HL-60 (cell line): ENCODE measurements around the gene SYNGR4.

Experiments used
- DNase-seq, 2 experiments: peaks; one replicate each; pipeline ENCODE4 v3.0.0-alpha.2; 2010 to 2020; ENCODE audit warnings: low read depth in 1 of 2, low spot score in 1 of 2
- H3K27ac ChIP-seq: fragments of 250-450 bp; sonication (Bioruptor Pico); replicated peaks from 2 replicates; pipeline ENCODE4 v1.5.1; 2020; ENCODE audit warnings: mild to moderate bottlenecking, moderate library complexity
- H3K27me3 ChIP-seq: fragments of 250-450 bp; sonication (Bioruptor Pico); 2 replicates; pipeline ENCODE4 v1.5.1; 2021; ENCODE audit warnings: mild to moderate bottlenecking, moderate library complexity; ENCODE audit not compliant: insufficient read depth, poor library complexity, severe bottlenecking
- H3K4me3 ChIP-seq: replicated peaks from 2 replicates; pipeline ENCODE4 v1.5.1; 2011; ENCODE audit warnings: mild to moderate bottlenecking, control low read depth, low read length; ENCODE audit not compliant: insufficient read depth
- GABPA ChIP-seq: IDR thresholded peaks from 2 replicates; pipeline ENCODE4 v1.6.1; 2012; ENCODE audit warnings: low read depth
- POLR2AphosphoS5 ChIP-seq: IDR thresholded peaks from 2 replicates; pipeline ENCODE4 v1.6.1; 2012; ENCODE audit warnings: low read depth
- REST ChIP-seq: IDR thresholded peaks from 2 replicates; pipeline ENCODE4 v1.6.1; 2012; ENCODE audit warnings: low read depth; ENCODE audit not compliant: insufficient replicate concordance
- SPI1 ChIP-seq: IDR thresholded peaks from 2 replicates; pipeline ENCODE4 v1.6.1; 2012; ENCODE audit warnings: low read depth, mild to moderate bottlenecking, borderline replicate concordance
- TF ChIP-seq, protein P1 (sequence below): IDR thresholded peaks from one replicate; pipeline ENCODE4 v1.5.1; 2011; ENCODE audit warnings: low read length, control low read depth, inconsistent platforms; ENCODE audit not compliant: insufficient read depth

SYNGR4 gene

GRCh38 chr19:48338253-48338755, 25.9 kb upstream of the SYNGR4 start:
- DNase-seq = no peak
- no peaks in the 10 kb centered on the region for H3K27me3 ChIP-seq
- no peak overlapping the region for H3K27ac ChIP-seq
- H3K4me3 ChIP-seq = no peak overlapping the region
- TF ChIP-seq REST (no peak), SPI1 (no peak), GABPA (no peak), POLR2AphosphoS5 (no peak)
- TF ChIP-seq, protein P1, sequence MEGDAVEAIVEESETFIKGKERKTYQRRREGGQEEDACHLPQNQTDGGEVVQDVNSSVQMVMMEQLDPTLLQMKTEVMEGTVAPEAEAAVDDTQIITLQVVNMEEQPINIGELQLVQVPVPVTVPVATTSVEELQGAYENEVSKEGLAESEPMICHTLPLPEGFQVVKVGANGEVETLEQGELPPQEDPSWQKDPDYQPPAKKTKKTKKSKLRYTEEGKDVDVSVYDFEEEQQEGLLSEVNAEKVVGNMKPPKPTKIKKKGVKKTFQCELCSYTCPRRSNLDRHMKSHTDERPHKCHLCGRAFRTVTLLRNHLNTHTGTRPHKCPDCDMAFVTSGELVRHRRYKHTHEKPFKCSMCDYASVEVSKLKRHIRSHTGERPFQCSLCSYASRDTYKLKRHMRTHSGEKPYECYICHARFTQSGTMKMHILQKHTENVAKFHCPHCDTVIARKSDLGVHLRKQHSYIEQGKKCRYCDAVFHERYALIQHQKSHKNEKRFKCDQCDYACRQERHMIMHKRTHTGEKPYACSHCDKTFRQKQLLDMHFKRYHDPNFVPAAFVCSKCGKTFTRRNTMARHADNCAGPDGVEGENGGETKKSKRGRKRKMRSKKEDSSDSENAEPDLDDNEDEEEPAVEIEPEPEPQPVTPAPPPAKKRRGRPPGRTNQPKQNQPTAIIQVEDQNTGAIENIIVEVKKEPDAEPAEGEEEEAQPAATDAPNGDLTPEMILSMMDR = no peak

GRCh38 chr19:48338802-48339503, 25.2 kb upstream of the SYNGR4 start:
- TF ChIP-seq REST = no peak
- no peak for TF ChIP-seq GABPA
- no peak for TF ChIP-seq POLR2AphosphoS5
- TF ChIP-seq SPI1 = no peak
- TF ChIP-seq, protein P1 = no peak
- Histone ChIP-seq H3K27me3 (no peaks in the 10 kb centered on the region), H3K27ac (no peak overlapping the region), H3K4me3 (no peak overlapping the region)
- no peak for DNase-seq

GRCh38 chr19:48340995-48341394, 23.2 kb upstream of the SYNGR4 start:
- DNase-seq = no peak
- no peak overlapping the region for H3K27ac ChIP-seq

More at GRCh38 chr19:48340995-48341394, 23.2 kb upstream of the SYNGR4 start:
- Histone ChIP-seq H3K27me3 (no peaks in the 10 kb centered on the region), H3K4me3 (no peak overlapping the region)
- no peak for TF ChIP-seq SPI1
- TF ChIP-seq, protein P1 = no peak
